GM23338 (cell line): Measurements from ENCODE around the gene TPX2.

ENCODE experiments used
- CREB1 ChIP-seq: fragments of 250-450 bp; sonication (Bioruptor Pico); IDR thresholded peaks from 2 replicates; pipeline ENCODE4 v1.5.0; 2020; ENCODE audit warnings: low read depth, mild to moderate bottlenecking, moderate library complexity
- EZH2 ChIP-seq: fragments of 200-600 bp; sonication (generic); IDR thresholded peaks from one replicate; pipeline ENCODE4 v1.8.0; 2017; ENCODE audit warnings: antibody characterized with exemption, mild to moderate bottlenecking, low read depth; ENCODE audit not compliant: unreplicated experiment
- EZH2phosphoT487 ChIP-seq: fragments of 200-600 bp; sonication (generic); IDR thresholded peaks from one replicate; pipeline ENCODE4 v1.8.1; 2018; ENCODE audit warnings: antibody characterized with exemption; ENCODE audit not compliant: unreplicated experiment
- JUNB ChIP-seq: IDR thresholded peaks from one replicate; pipeline ENCODE4 v1.6.1; 2016; ENCODE audit warnings: antibody characterized with exemption; ENCODE audit not compliant: unreplicated experiment
- NANOG ChIP-seq: IDR thresholded peaks from 2 replicates; pipeline ENCODE4 v1.6.1; 2016; ENCODE audit warnings: antibody characterized with exemption, borderline replicate concordance
- POLR2AphosphoS5 ChIP-seq: IDR thresholded peaks from 2 replicates; pipeline ENCODE4 v1.6.1; 2016; ENCODE audit warnings: antibody characterized with exemption, low read depth
- ZNF114 ChIP-seq: fragments of 250-450 bp; sonication (Bioruptor Pico); IDR thresholded peaks from 2 replicates; pipeline ENCODE4 v1.5.0; 2020; ENCODE audit warnings: mild to moderate bottlenecking, moderate library complexity
- TF ChIP-seq, protein P1 (sequence below), 2 experiments: fragments of 200-600 bp in 1 of 2; sonication (generic) in 1 of 2; conservative IDR thresholded peaks; 2 replicates each; pipeline versions ENCODE4 v1.5.1 to v1.6.1; 2016 to 2017; ENCODE audit warnings: antibody characterized with exemption in 2 of 2, low read depth in 2 of 2, mild to moderate bottlenecking in 2 of 2, moderate library complexity in 1 of 2
- TF ChIP-seq, protein P2 (sequence below): IDR thresholded peaks from 2 replicates; pipeline ENCODE4 v1.6.1; 2016; ENCODE audit warnings: antibody characterized with exemption
- TF ChIP-seq, protein P3 (sequence below): IDR thresholded peaks from one replicate; pipeline ENCODE4 v1.6.1; 2018; ENCODE audit warnings: antibody characterized with exemption; ENCODE audit not compliant: unreplicated experiment
- TF ChIP-seq, protein P4 (sequence below): fragments of 250-450 bp; sonication (Bioruptor Pico); IDR thresholded peaks from 2 replicates; pipeline ENCODE4 v1.5.0; 2020; ENCODE audit warnings: mild to moderate bottlenecking, moderate library complexity

DNA sequence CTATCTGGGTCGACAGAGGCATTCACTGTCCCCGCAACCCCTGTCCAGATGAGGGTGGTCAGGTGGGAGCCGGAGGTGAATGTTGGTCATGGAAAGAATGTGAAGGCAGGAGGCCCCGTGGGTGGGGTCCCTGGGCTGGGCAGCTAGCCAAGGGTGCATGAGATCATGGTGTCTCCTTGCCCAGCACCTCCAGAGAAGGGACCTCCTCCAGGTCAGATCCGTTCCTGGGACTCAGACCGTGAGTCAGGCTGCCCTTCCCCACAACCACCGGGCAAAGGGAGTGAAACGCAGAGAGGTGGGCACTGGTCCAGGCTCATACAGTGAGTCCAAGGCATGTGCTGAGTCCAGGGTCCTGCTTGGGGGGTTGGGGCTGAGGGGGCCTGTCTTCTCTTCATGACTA lies 102.8 kb downstream of the TPX2 start:
- TF ChIP-seq EZH2phosphoT487 (no peak), EZH2 (no peak), POLR2AphosphoS5 (no peak), CREB1 (CRISPR knock-in tag) (no peak), ZNF114 (CRISPR knock-in tag) (no peak), JUNB (no peak), NANOG (no peak)
- TF ChIP-seq, protein P1, sequence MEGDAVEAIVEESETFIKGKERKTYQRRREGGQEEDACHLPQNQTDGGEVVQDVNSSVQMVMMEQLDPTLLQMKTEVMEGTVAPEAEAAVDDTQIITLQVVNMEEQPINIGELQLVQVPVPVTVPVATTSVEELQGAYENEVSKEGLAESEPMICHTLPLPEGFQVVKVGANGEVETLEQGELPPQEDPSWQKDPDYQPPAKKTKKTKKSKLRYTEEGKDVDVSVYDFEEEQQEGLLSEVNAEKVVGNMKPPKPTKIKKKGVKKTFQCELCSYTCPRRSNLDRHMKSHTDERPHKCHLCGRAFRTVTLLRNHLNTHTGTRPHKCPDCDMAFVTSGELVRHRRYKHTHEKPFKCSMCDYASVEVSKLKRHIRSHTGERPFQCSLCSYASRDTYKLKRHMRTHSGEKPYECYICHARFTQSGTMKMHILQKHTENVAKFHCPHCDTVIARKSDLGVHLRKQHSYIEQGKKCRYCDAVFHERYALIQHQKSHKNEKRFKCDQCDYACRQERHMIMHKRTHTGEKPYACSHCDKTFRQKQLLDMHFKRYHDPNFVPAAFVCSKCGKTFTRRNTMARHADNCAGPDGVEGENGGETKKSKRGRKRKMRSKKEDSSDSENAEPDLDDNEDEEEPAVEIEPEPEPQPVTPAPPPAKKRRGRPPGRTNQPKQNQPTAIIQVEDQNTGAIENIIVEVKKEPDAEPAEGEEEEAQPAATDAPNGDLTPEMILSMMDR (conservative IDR thresholded peaks at IDR 0.05; ENCODE audit: low read depth in 2 of 2), result no peak
- TF ChIP-seq, protein P2, sequence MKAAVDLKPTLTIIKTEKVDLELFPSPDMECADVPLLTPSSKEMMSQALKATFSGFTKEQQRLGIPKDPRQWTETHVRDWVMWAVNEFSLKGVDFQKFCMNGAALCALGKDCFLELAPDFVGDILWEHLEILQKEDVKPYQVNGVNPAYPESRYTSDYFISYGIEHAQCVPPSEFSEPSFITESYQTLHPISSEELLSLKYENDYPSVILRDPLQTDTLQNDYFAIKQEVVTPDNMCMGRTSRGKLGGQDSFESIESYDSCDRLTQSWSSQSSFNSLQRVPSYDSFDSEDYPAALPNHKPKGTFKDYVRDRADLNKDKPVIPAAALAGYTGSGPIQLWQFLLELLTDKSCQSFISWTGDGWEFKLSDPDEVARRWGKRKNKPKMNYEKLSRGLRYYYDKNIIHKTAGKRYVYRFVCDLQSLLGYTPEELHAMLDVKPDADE, result no peak
- TF ChIP-seq, protein P3, sequence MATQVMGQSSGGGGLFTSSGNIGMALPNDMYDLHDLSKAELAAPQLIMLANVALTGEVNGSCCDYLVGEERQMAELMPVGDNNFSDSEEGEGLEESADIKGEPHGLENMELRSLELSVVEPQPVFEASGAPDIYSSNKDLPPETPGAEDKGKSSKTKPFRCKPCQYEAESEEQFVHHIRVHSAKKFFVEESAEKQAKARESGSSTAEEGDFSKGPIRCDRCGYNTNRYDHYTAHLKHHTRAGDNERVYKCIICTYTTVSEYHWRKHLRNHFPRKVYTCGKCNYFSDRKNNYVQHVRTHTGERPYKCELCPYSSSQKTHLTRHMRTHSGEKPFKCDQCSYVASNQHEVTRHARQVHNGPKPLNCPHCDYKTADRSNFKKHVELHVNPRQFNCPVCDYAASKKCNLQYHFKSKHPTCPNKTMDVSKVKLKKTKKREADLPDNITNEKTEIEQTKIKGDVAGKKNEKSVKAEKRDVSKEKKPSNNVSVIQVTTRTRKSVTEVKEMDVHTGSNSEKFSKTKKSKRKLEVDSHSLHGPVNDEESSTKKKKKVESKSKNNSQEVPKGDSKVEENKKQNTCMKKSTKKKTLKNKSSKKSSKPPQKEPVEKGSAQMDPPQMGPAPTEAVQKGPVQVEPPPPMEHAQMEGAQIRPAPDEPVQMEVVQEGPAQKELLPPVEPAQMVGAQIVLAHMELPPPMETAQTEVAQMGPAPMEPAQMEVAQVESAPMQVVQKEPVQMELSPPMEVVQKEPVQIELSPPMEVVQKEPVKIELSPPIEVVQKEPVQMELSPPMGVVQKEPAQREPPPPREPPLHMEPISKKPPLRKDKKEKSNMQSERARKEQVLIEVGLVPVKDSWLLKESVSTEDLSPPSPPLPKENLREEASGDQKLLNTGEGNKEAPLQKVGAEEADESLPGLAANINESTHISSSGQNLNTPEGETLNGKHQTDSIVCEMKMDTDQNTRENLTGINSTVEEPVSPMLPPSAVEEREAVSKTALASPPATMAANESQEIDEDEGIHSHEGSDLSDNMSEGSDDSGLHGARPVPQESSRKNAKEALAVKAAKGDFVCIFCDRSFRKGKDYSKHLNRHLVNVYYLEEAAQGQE, result no peak
- TF ChIP-seq, protein P4, sequence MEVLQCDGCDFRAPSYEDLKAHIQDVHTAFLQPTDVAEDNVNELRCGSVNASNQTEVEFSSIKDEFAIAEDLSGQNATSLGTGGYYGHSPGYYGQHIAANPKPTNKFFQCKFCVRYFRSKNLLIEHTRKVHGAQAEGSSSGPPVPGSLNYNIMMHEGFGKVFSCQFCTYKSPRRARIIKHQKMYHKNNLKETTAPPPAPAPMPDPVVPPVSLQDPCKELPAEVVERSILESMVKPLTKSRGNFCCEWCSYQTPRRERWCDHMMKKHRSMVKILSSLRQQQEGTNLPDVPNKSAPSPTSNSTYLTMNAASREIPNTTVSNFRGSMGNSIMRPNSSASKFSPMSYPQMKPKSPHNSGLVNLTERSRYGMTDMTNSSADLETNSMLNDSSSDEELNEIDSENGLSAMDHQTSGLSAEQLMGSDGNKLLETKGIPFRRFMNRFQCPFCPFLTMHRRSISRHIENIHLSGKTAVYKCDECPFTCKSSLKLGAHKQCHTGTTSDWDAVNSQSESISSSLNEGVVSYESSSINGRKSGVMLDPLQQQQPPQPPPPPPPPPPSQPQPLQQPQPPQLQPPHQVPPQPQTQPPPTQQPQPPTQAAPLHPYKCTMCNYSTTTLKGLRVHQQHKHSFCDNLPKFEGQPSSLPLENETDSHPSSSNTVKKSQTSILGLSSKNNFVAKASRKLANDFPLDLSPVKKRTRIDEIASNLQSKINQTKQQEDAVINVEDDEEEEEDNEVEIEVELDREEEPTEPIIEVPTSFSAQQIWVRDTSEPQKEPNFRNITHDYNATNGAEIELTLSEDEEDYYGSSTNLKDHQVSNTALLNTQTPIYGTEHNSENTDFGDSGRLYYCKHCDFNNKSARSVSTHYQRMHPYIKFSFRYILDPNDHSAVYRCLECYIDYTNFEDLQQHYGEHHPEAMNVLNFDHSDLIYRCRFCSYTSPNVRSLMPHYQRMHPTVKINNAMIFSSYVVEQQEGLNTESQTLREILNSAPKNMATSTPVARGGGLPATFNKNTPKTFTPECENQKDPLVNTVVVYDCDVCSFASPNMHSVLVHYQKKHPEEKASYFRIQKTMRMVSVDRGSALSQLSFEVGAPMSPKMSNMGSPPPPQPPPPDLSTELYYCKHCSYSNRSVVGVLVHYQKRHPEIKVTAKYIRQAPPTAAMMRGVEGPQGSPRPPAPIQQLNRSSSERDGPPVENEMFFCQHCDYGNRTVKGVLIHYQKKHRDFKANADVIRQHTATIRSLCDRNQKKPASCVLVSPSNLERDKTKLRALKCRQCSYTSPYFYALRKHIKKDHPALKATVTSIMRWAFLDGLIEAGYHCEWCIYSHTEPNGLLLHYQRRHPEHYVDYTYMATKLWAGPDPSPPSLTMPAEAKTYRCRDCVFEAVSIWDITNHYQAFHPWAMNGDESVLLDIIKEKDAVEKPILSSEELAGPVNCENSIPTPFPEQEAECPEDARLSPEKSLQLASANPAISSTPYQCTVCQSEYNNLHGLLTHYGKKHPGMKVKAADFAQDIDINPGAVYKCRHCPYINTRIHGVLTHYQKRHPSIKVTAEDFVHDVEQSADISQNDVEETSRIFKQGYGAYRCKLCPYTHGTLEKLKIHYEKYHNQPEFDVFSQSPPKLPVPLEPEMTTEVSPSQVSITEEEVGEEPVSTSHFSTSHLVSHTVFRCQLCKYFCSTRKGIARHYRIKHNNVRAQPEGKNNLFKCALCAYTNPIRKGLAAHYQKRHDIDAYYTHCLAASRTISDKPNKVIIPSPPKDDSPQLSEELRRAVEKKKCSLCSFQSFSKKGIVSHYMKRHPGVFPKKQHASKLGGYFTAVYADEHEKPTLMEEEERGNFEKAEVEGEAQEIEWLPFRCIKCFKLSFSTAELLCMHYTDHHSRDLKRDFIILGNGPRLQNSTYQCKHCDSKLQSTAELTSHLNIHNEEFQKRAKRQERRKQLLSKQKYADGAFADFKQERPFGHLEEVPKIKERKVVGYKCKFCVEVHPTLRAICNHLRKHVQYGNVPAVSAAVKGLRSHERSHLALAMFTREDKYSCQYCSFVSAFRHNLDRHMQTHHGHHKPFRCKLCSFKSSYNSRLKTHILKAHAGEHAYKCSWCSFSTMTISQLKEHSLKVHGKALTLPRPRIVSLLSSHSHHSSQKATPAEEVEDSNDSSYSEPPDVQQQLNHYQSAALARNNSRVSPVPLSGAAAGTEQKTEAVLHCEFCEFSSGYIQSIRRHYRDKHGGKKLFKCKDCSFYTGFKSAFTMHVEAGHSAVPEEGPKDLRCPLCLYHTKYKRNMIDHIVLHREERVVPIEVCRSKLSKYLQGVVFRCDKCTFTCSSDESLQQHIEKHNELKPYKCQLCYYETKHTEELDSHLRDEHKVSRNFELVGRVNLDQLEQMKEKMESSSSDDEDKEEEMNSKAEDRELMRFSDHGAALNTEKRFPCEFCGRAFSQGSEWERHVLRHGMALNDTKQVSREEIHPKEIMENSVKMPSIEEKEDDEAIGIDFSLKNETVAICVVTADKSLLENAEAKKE (CRISPR knock-in tag), result no peak
